ENCODE results near the gene COL9A1. TPM values are rescaled to one million over a fixed set of nuclear protein-coding genes. Genes with fewer than 3 reads are reported as not detected.

The COL9A1 gene
- total and polyA plus RNA-seq, 2 donors (not counting 1 experiment from before 2014, with no cell fraction given), result not detected

GRCh38 chr6:70180183-70180900 is 122.5 kb downstream of the COL9A1 start:
- peaks cover 12 to 65% of the 10 kb centered on the region in 2 experiments for H3K36me3 ChIP-seq (replicated peaks in 1 of 2; ENCODE audit: control extremely low read depth in 1 of 2, control insufficient read depth in 1 of 2, extremely low read depth in 1 of 2, insufficient read depth in 2 of 2, low read length in 1 of 2)
- TF ChIP-seq EZH2 (IDR thresholded peaks at IDR 0.05; ENCODE audit: borderline replicate concordance, insufficient read depth, low read depth, low read length, poor library complexity, severe bottlenecking), result no peak
- TF ChIP-seq CTCF (IDR thresholded peaks at IDR 0.05), result no peak
- WGBS (ENCODE audit: insufficient coverage), result 100% methylated on average over 1 of the region's 2 CpGs
- no peak overlapping the region for H3K4me2 ChIP-seq (replicated peaks; ENCODE audit: low read depth, low read length, poor library complexity, severe bottlenecking)
- Mint-ChIP-seq H3K27ac (no peak overlapping the region), H3K4me1 (no peaks in the 10 kb centered on the region), H3K4me3 (no peak overlapping the region), H3K9me3 (ENCODE audit: insufficient read depth) (no peaks in the 10 kb centered on the region), H3K27me3 (no peaks in the 10 kb centered on the region)
- H3K9me3 ChIP-seq (ENCODE audit: control extremely low read depth in 1 of 3, control insufficient read depth in 2 of 3, insufficient read depth in 1 of 3, low read length in 2 of 3), result no peaks in the 10 kb centered on the region
- H3K27ac ChIP-seq (ENCODE audit: low read length in 2 of 2), result no peak overlapping the region
- ChIA-PET POLR2A (no interaction called here), CTCF (no interaction called here)
- DNase-seq (no peak), ATAC-seq (ENCODE audit: low read depth) (no peak)
- no peaks in the 10 kb centered on the region for H3K27me3 ChIP-seq (replicated peaks in 1 of 4; ENCODE audit: control extremely low read depth in 1 of 4, control insufficient read depth in 3 of 4, insufficient read depth in 4 of 4, low read length in 3 of 4)
- H2AFZ ChIP-seq (ENCODE audit: insufficient read depth, low read depth, low read length, poor library complexity, severe bottlenecking), result no peak overlapping the region
- no peak overlapping the region for H3K4me3 ChIP-seq (ENCODE audit: control extremely low read depth in 1 of 5, extremely low read depth in 1 of 5, insufficient read depth in 1 of 5, low read depth in 2 of 5, low read length in 4 of 5)
- H3K79me2 ChIP-seq (ENCODE audit: control insufficient read depth, insufficient read depth, low read length), result no peaks in the 10 kb centered on the region
- H4K20me1 ChIP-seq (ENCODE audit: control insufficient read depth, insufficient read depth, low read length, poor library complexity, severe bottlenecking), result no peaks in the 10 kb centered on the region
- no peak overlapping the region for H3K9ac ChIP-seq (ENCODE audit: low read length)
- H3K4me1 ChIP-seq (ENCODE audit: control insufficient read depth in 2 of 2, insufficient read depth in 2 of 2, low read length in 2 of 2), result no peaks in the 10 kb centered on the region
- intact Hi-C loops (cut with micrococcal nuclease), result no loop called here

GRCh38 chr6:70176842-70177550 is 125.9 kb downstream of the COL9A1 start:
- ChIA-PET CTCF (interaction anchor here (1.2 kb wide), 1 partner anchor 11 kb away, joined by 3 read pairs; no protein-coding TSS in a partner anchor), POLR2A (no interaction called here)
- intact Hi-C loops (cut with micrococcal nuclease), result no loop called here
- H3K27me3 ChIP-seq (replicated peaks in 1 of 4; ENCODE audit: control extremely low read depth in 1 of 4, control insufficient read depth in 3 of 4, insufficient read depth in 4 of 4, low read length in 3 of 4), result no peaks in the 10 kb centered on the region
- no peak for DNase-seq
- H3K79me2 ChIP-seq (ENCODE audit: control insufficient read depth, insufficient read depth, low read length), result no peaks in the 10 kb centered on the region
- H3K36me3 ChIP-seq (replicated peaks in 1 of 2; ENCODE audit: control extremely low read depth in 1 of 2, control insufficient read depth in 1 of 2, extremely low read depth in 1 of 2, insufficient read depth in 2 of 2, low read length in 1 of 2), result peaks cover 9 to 53% of the 10 kb centered on the region in 2 experiments
- WGBS (ENCODE audit: insufficient coverage), result 100% methylated on average over 1 of the region's 3 CpGs
- H3K9me3 ChIP-seq (ENCODE audit: control extremely low read depth in 1 of 3, control insufficient read depth in 2 of 3, insufficient read depth in 1 of 3, low read length in 2 of 3), result no peaks in the 10 kb centered on the region
- H3K27ac ChIP-seq (ENCODE audit: low read length in 2 of 2), result no peak overlapping the region
- Mint-ChIP-seq H3K4me1 (no peaks in the 10 kb centered on the region), H3K4me3 (no peak overlapping the region), H3K27me3 (no peaks in the 10 kb centered on the region), H3K9me3 (ENCODE audit: insufficient read depth) (no peaks in the 10 kb centered on the region), H3K27ac (no peak overlapping the region)
- no peak for ATAC-seq (ENCODE audit: low read depth)
- no peak overlapping the region for H2AFZ ChIP-seq (ENCODE audit: insufficient read depth, low read depth, low read length, poor library complexity, severe bottlenecking)
- H3K9ac ChIP-seq (ENCODE audit: low read length), result no peak overlapping the region
- H4K20me1 ChIP-seq (ENCODE audit: control insufficient read depth, insufficient read depth, low read length, poor library complexity, severe bottlenecking), result no peaks in the 10 kb centered on the region
- H3K4me3 ChIP-seq (ENCODE audit: control extremely low read depth in 1 of 5, extremely low read depth in 1 of 5, insufficient read depth in 1 of 5, low read depth in 2 of 5, low read length in 4 of 5), result no peak overlapping the region
- H3K4me2 ChIP-seq (replicated peaks; ENCODE audit: low read depth, low read length, poor library complexity, severe bottlenecking), result no peak overlapping the region
- H3K4me1 ChIP-seq (ENCODE audit: control insufficient read depth in 2 of 2, insufficient read depth in 2 of 2, low read length in 2 of 2), result no peaks in the 10 kb centered on the region
- no peak for TF ChIP-seq CTCF (IDR thresholded peaks at IDR 0.05)
- TF ChIP-seq EZH2 (IDR thresholded peaks at IDR 0.05; ENCODE audit: borderline replicate concordance, insufficient read depth, low read depth, low read length, poor library complexity, severe bottlenecking), result no peak

All from B cell (primary cell).